IPS-18a (cell line): ENCODE measurements around the gene C16orf54.
"Not testable (repeated sequence)": the region's sequence is repeated elsewhere in the genome, so short reads cannot be mapped to it uniquely, and the experiment has no call there.

ENCODE experiments used
- H3K27ac ChIP-seq: one replicate; pipeline ENCODE4 v1.5.1; 2013; ENCODE audit warnings: low read length
- H3K27me3 ChIP-seq: one replicate; pipeline ENCODE4 v1.6.1; 2013; ENCODE audit warnings: mild to moderate bottlenecking, low read length; ENCODE audit not compliant: control insufficient read depth, insufficient read depth
- H3K36me3 ChIP-seq: one replicate; pipeline ENCODE4 v1.6.1; 2013; ENCODE audit warnings: low read depth, low read length; ENCODE audit not compliant: control insufficient read depth
- H3K4me1 ChIP-seq: one replicate; pipeline ENCODE4 v1.6.1; 2013; ENCODE audit warnings: low read depth, low read length; ENCODE audit not compliant: control insufficient read depth
- H3K4me3 ChIP-seq: one replicate; pipeline ENCODE4 v1.5.1; 2013; ENCODE audit warnings: low read length
- H3K9ac ChIP-seq: one replicate; pipeline ENCODE4 v1.6.1; 2013; ENCODE audit warnings: mild to moderate bottlenecking, low read length, moderate library complexity
- H3K9me3 ChIP-seq: one replicate; pipeline ENCODE4 v1.6.1; 2013; ENCODE audit warnings: low read depth, low read length; ENCODE audit not compliant: control insufficient read depth

Gene C16orf54

GRCh38 chr16:29765167-29766032 lies 19.6 kb upstream of the C16orf54 start:
- Histone ChIP-seq H3K27me3 (no peaks in the 10 kb centered on the region), H3K9me3 (no peaks in the 10 kb centered on the region), H3K4me3 (no peak overlapping the region), H3K4me1 (no peaks in the 10 kb centered on the region), H3K9ac (no peak overlapping the region), H3K27ac (no peak overlapping the region), H3K36me3 (no peaks in the 10 kb centered on the region)

GRCh38 chr16:29763326-29763725 lies 17.5 kb upstream of the C16orf54 start:
- Histone ChIP-seq H3K27ac (no peak overlapping the region), H3K4me1 (no peaks in the 10 kb centered on the region), H3K27me3 (no peaks in the 10 kb centered on the region), H3K9ac (no peak overlapping the region), H3K4me3 (no peak overlapping the region), H3K9me3 (no peaks in the 10 kb centered on the region), H3K36me3 (no peaks in the 10 kb centered on the region)

DNA sequence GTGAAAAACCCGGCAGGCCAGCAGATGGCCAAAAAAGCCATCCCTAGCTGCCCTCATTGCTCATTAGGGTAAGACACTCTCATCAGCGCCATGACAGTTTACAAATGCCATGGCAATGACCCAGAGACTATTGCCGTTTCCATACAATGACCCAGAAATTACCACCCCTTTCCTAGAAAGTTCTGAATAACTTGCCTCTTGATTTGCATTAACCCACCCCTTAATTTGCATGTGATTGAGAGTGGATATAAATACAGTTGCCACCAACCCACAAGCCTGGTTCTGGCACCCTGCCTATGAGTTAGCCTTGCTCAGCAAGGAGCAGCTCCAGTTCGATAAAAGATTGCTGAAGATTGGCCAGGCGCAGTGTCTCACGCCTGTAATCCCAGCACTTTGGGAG lies 16.1 kb upstream of the C16orf54 start:
- Histone ChIP-seq H3K4me3 (no peak overlapping the region), H3K27ac (no peak overlapping the region), H3K9ac (no peak overlapping the region), H3K4me1 (no peaks in the 10 kb centered on the region), H3K36me3 (no peaks in the 10 kb centered on the region), H3K27me3 (no peaks in the 10 kb centered on the region), H3K9me3 (no peaks in the 10 kb centered on the region)

DNA sequence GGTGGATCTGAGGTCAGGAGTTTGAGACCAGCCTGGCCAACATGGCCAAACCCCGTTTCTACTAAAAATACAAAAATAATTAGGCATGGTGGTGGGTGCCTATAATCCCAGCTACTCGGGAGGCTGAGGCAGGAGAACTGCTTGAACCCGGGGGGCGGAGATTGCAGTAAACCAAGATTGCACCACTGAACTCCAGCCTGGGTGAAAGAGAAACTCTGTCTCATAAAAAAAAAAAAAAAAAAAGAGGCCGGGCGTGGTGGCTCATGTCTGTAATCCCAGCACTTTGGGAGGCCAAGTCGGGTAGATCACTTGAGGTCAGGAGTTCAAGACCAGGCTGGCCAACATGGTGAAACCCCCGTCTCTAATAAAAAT lies 15.5 kb upstream of the C16orf54 start:
- H3K9ac ChIP-seq, H3K4me3 ChIP-seq, H3K9me3 ChIP-seq, H3K27ac ChIP-seq, H3K4me1 ChIP-seq, H3K36me3 ChIP-seq, H3K27me3 ChIP-seq: not testable (repeated sequence)

DNA sequence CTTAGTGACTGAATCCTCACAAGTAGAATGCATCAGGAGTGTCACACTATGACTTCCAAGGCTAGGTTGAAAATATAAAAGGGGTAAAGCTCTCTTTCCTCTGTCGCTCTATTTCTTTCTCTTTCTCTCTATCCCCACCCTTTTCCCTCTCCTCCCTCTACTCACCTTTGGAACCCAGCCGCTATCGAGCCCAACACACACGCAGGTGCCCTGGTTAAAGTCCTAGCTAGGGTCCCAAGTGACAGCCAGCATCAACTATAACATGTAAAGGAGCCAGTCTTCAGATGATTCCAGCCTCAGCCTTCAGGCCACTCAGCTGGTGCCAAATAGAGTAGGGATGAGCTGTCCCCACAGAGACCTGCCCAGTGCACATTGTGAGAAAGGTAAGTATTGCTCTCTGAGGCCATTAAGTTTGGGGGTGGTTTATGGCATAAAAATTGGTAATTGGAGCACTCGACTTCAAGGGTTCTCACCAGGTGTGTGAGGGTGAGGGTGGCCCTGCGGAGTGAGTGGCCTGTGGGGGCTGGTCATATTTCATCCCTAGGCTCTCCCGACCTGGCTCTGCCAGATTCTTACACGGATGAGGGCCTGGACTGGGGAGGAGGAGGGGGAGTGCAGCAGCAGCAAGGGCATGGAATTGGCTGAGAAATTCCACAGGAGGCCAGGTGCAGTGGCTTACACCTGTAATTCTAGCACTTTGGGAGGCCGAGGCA lies 14.9 kb upstream of the C16orf54 start:
- H3K4me1 ChIP-seq = no peaks in the 10 kb centered on the region
- no peak overlapping the region for H3K4me3 ChIP-seq
- H3K36me3 ChIP-seq = no peaks in the 10 kb centered on the region
- no peak overlapping the region for H3K27ac ChIP-seq
- no peak overlapping the region for H3K9ac ChIP-seq
- no peaks in the 10 kb centered on the region for H3K27me3 ChIP-seq
- no peaks in the 10 kb centered on the region for H3K9me3 ChIP-seq

GRCh38 chr16:29757950-29758466 lies 12.2 kb upstream of the C16orf54 start:
- no peak overlapping the region for H3K27ac ChIP-seq

DNA sequence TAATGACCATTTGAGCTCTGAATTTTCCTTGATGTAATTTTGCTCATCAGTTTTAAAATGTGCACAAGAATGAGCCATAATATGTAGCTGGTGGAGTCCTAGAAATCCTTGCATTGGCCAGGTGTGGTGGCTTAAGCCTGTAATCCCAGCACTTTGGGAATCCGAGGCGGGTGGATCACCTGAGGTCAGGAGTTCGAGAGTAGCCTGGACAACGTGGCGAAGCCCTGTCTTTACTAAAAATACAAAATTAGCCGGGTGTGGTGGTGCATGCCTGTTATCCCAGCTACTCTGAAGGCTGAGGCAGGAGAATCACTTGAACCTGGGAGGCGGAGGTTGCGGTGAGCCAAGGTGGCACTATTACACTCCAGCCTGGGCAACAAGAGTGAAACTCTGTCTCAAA lies 11.3 kb upstream of the C16orf54 start:
- not testable (repeated sequence) for H3K9me3 ChIP-seq, H3K4me1 ChIP-seq, H3K27me3 ChIP-seq, H3K9ac ChIP-seq, H3K4me3 ChIP-seq, H3K27ac ChIP-seq, H3K36me3 ChIP-seq

More at GRCh38 chr16:29757950-29758466, 12.2 kb upstream of the C16orf54 start:
- H3K4me3 ChIP-seq = no peak overlapping the region
- no peaks in the 10 kb centered on the region for H3K36me3 ChIP-seq
- no peaks in the 10 kb centered on the region for H3K4me1 ChIP-seq
- H3K9me3 ChIP-seq = no peaks in the 10 kb centered on the region
- H3K9ac ChIP-seq = no peak overlapping the region
- no peaks in the 10 kb centered on the region for H3K27me3 ChIP-seq

GRCh38 chr16:29756654-29757053 lies 10.9 kb upstream of the C16orf54 start:
- no peak overlapping the region for H3K4me3 ChIP-seq
- no peak overlapping the region for H3K9ac ChIP-seq
- no peak overlapping the region for H3K27ac ChIP-seq
- no peaks in the 10 kb centered on the region for H3K9me3 ChIP-seq
- no peaks in the 10 kb centered on the region for H3K4me1 ChIP-seq
- H3K36me3 ChIP-seq = no peaks in the 10 kb centered on the region
- no peaks in the 10 kb centered on the region for H3K27me3 ChIP-seq

DNA sequence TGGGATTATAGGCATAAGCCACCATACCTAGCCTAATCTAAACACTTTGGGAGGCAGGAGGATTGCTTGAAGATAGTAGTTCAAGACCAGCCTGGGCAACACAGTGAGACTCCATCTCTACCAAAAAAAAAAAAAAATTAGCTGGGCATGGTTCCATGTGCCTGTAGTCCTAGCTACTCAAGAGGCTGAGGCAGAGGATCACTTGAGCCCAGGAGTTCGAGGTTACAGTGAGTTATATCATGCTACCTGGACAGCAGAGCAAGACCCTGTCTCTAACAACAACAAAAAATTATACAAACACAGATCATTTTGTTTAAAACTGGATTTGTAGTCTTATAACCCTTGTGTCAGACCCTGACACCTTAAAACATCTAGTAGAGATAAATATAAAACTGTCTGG lies 7.7 kb upstream of the C16orf54 start:
- no peaks in the 10 kb centered on the region for H3K9me3 ChIP-seq
- H3K4me1 ChIP-seq = no peaks in the 10 kb centered on the region
- no peak overlapping the region for H3K9ac ChIP-seq
- H3K27me3 ChIP-seq = no peaks in the 10 kb centered on the region
- H3K36me3 ChIP-seq = no peaks in the 10 kb centered on the region
- H3K27ac ChIP-seq = no peak overlapping the region
- H3K4me3 ChIP-seq = no peak overlapping the region

GRCh38 chr16:29748760-29749149 lies 3.0 kb upstream of the C16orf54 start:
- H3K9me3 ChIP-seq, H3K9ac ChIP-seq: not testable (repeated sequence)

GRCh38 chr16:29747947-29748759 lies 2.4 kb upstream of the C16orf54 start:
- Histone ChIP-seq H3K27ac (no peak overlapping the region), H3K9me3 (no peaks in the 10 kb centered on the region), H3K4me1 (no peaks in the 10 kb centered on the region), H3K9ac (no peak overlapping the region), H3K4me3 (no peak overlapping the region), H3K27me3 (no peaks in the 10 kb centered on the region), H3K36me3 (no peaks in the 10 kb centered on the region)

More at GRCh38 chr16:29748760-29749149, 3.0 kb upstream of the C16orf54 start:
- H3K4me3 ChIP-seq, H3K4me1 ChIP-seq, H3K27ac ChIP-seq, H3K36me3 ChIP-seq, H3K27me3 ChIP-seq: not testable (repeated sequence)
